Panc1 (cell line): ENCODE data around the gene CDK5RAP1.

ENCODE experiments used
- CTCF ChIP-seq: fragments of 450-650 bp; IDR thresholded peaks from 2 replicates; pipeline ENCODE4 v1.5.1; 2017; ENCODE audit warnings: mild to moderate bottlenecking
- POLR2AphosphoS5 ChIP-seq: IDR thresholded peaks from 2 replicates; pipeline ENCODE4 v1.6.1; 2012; ENCODE audit warnings: mild to moderate bottlenecking, low read depth, low read length, moderate library complexity
- REST ChIP-seq, 2 experiments: IDR thresholded peaks; 2 replicates each; pipeline ENCODE4 v1.6.1; 2011 to 2012; ENCODE audit warnings: low read depth in 2 of 2, control low read depth in 1 of 2, low read length in 1 of 2, mild to moderate bottlenecking in 1 of 2, moderate library complexity in 1 of 2; ENCODE audit not compliant: insufficient read depth in 1 of 2

GRCh38 chr20:33388268-33388667 lies 13.1 kb downstream of the CDK5RAP1 start:
- TF ChIP-seq REST (IDR thresholded peaks at IDR 0.05; ENCODE audit: insufficient read depth in 1 of 2, low read depth in 2 of 2, low read length in 1 of 2) (no peak), CTCF (no peak), POLR2AphosphoS5 (no peak)
